K562 (cell line): ENCODE measurements around the gene RERE.

Experiments
- CBFB ChIP-seq: sonication (generic); formaldehyde crosslinking; IDR thresholded peaks from 2 replicates; pipeline ENCODE4 v1.4.0; 2020; ENCODE audit warnings: mild to moderate bottlenecking, missing genetic modification reagents
- CREB1 ChIP-seq, 2 experiments: sonication (generic) in 1 of 2; formaldehyde crosslinking in 1 of 2; IDR thresholded peaks; 2 replicates each; pipeline versions ENCODE4 v1.6.1 to v1.8.0; 2012 to 2022; ENCODE audit warnings: inconsistent platforms in 1 of 2, mild to moderate bottlenecking in 1 of 2, missing genetic modification reagents in 1 of 2, moderate library complexity in 1 of 2
- IRF2 ChIP-seq: sonication (generic); formaldehyde crosslinking; IDR thresholded peaks from 2 replicates; pipeline ENCODE4 v1.8.1; 2022; ENCODE audit warnings: mild to moderate bottlenecking, missing genetic modification reagents
- JUN ChIP-seq, 2 experiments: sonication (generic) in 1 of 2; formaldehyde crosslinking in 1 of 2; IDR thresholded peaks; 2 replicates each; pipeline versions ENCODE4 v1.6.1 to v1.8.0; 2012 to 2022; ENCODE audit warnings: borderline replicate concordance in 2 of 2, mild to moderate bottlenecking in 2 of 2, improper control_type of control experiment in 1 of 2, low read depth in 1 of 2, low read length in 1 of 2, missing genetic modification reagents in 1 of 2
- PHF21A ChIP-seq: fragments of 450-650 bp; IDR thresholded peaks from 2 replicates; pipeline ENCODE4 v1.6.1; 2017; ENCODE audit warnings: low read depth, borderline replicate concordance
- POLR2A ChIP-seq: fragments of 450-650 bp; conservative IDR thresholded peaks from 2 replicates; pipeline ENCODE4 v1.6.1; 2016
- SMC3 ChIP-seq: conservative IDR thresholded peaks from 2 replicates; pipeline ENCODE4 v1.6.1; 2011; ENCODE audit warnings: low read depth, low read length, improper control_type of control experiment; ENCODE audit not compliant: insufficient read depth
- SNRNP70 ChIP-seq: fragments of 200-400 bp; formaldehyde crosslinking; optimal IDR thresholded peaks from 2 replicates; pipeline ENCODE3; 2017; ENCODE audit warnings: low read depth, low read length
- TAF1 ChIP-seq: IDR thresholded peaks from 2 replicates; pipeline ENCODE4 v1.6.1; 2011; ENCODE audit warnings: mild to moderate bottlenecking, low read length, moderate library complexity; ENCODE audit not compliant: insufficient read depth, control insufficient read depth, severe bottlenecking; ENCODE audit errors: extremely low read depth
- ZBTB7A ChIP-seq: IDR thresholded peaks from 2 replicates; pipeline ENCODE4 v1.6.1; 2011; ENCODE audit warnings: low read depth, mild to moderate bottlenecking, low read length, moderate library complexity, borderline replicate concordance; ENCODE audit not compliant: control insufficient read depth
- ZNF253 ChIP-seq: fragments of 250-450 bp; sonication (Bioruptor Pico); conservative IDR thresholded peaks from 2 replicates; pipeline ENCODE4 v1.6.1; 2021; ENCODE audit warnings: mild to moderate bottlenecking
- ZNF507 ChIP-seq: conservative IDR thresholded peaks from 2 replicates; pipeline ENCODE4 v1.6.1; 2017; ENCODE audit warnings: missing genetic modification characterization, missing compliant biosample characterization
- TF ChIP-seq, protein P1 (sequence below), 3 experiments: IDR thresholded peaks in 2 of 3; conservative IDR thresholded peaks in 1 of 3; 2 replicates each; pipeline ENCODE4 v1.5.1; 2011 to 2012; ENCODE audit warnings: low read length in 3 of 3, mild to moderate bottlenecking in 3 of 3, control low read depth in 2 of 3, improper control_type of control experiment in 1 of 3, inconsistent platforms in 1 of 3, low read depth in 1 of 3, mixed read lengths in 1 of 3, moderate library complexity in 1 of 3; ENCODE audit not compliant: insufficient read depth in 2 of 3

DNA sequence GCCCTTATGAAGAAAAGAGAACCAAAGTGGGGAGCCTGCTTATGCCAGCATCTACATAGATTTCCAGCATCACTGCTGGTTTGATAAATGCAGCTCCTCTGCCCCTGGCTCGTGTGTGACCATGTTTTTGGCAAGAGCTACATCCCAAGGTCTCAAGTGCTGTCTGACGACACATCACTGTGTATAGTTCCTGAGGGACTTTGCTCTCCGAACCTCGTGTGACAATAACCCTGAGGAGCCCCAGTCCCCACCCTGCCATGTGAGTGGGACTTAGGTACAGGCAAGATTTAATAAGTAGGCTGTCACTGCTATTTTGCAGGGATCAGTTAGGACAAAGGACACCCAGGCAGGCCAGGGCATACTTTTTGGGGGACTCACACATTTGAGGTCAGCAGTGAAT, 28.8 kb upstream of the RERE start:
- no peak for TF ChIP-seq CREB1 (IDR thresholded peaks at IDR 0.05)
- no peak for TF ChIP-seq CREB1 (CRISPR knock-in tag; IDR thresholded peaks at IDR 0.05)
- TF ChIP-seq PHF21A, result no peak
- TF ChIP-seq, protein P1, sequence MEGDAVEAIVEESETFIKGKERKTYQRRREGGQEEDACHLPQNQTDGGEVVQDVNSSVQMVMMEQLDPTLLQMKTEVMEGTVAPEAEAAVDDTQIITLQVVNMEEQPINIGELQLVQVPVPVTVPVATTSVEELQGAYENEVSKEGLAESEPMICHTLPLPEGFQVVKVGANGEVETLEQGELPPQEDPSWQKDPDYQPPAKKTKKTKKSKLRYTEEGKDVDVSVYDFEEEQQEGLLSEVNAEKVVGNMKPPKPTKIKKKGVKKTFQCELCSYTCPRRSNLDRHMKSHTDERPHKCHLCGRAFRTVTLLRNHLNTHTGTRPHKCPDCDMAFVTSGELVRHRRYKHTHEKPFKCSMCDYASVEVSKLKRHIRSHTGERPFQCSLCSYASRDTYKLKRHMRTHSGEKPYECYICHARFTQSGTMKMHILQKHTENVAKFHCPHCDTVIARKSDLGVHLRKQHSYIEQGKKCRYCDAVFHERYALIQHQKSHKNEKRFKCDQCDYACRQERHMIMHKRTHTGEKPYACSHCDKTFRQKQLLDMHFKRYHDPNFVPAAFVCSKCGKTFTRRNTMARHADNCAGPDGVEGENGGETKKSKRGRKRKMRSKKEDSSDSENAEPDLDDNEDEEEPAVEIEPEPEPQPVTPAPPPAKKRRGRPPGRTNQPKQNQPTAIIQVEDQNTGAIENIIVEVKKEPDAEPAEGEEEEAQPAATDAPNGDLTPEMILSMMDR (IDR thresholded peaks at IDR 0.05 in 2 of 3, conservative IDR thresholded peaks at IDR 0.05 in 1 of 3; ENCODE audit: insufficient read depth in 2 of 3, low read depth in 1 of 3, low read length in 3 of 3), result no peak
- no peak for TF ChIP-seq SMC3
- no peak for TF ChIP-seq ZBTB7A
- no peak for TF ChIP-seq TAF1
- TF ChIP-seq IRF2 (CRISPR knock-in tag), result no peak
- no peak for TF ChIP-seq ZNF507 (tag)
- TF ChIP-seq SNRNP70, result no peak
- TF ChIP-seq JUN (IDR thresholded peaks at IDR 0.05; ENCODE audit: borderline replicate concordance, low read depth, low read length), result no peak
- TF ChIP-seq JUN (CRISPR knock-in tag; IDR thresholded peaks at IDR 0.05; ENCODE audit: borderline replicate concordance), result no peak
- no peak for TF ChIP-seq CBFB
- TF ChIP-seq POLR2A, result no peak
- TF ChIP-seq ZNF253, result no peak
